GM18951 (cell line): ENCODE measurements around the gene AKR1B1.

Source experiments
- POLR2A ChIP-seq: IDR thresholded peaks from 4 replicates; pipeline ENCODE4 v1.6.1; 2011; ENCODE audit warnings: mild to moderate bottlenecking; ENCODE audit not compliant: insufficient read length, insufficient read depth; ENCODE audit errors: extremely low read depth
- in situ Hi-C: fragments of 300-500 bp; cut with MboI; formaldehyde crosslinking; loops from one replicate; pipeline ENCODE4 v1.12.0; 2022; ENCODE audit warnings: low sequenced_read_pairs, mixed read lengths, inconsistent platforms; ENCODE audit not compliant: unreplicated experiment

The AKR1B1 gene

DNA sequence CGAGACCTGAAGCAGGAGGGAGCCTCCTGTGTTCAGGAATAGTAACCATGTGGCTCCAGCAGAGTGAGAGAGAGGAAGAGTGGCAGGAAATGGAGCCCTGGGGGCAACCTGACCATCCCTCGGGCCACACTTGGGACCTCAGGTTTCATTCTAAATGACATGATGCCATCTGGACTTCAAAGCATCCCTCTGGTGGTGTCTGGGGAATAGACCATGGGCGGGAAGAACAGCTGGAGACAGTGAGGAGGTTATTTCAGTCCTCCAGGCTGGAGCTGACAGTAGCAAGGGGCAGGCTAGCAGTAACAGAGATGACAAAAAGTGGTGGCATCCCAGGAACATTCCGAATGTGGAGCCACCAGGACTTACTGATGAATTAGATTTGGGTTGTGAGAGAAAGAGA is 44.8 kb downstream of the AKR1B1 start:
- in situ Hi-C loops, result no loop called here
- TF ChIP-seq POLR2A, result no peak

DNA sequence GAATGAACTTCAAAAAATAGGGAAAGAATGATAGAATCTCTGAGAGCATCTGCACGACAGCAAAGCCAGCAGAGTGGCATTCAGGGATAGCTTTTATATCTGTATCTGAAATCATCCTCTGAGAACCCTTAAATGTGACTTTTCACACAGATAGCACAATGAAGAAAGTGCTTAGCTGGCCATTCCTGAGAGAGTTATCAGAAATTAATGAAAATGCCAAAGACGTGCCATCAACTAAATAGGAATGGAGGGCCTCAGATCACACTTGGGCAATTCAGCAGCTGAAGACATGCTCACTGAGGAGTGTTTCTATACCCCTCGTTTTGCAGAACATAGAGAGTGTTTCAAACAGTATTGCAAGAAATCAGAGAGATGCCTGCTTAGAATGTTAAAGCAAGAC is 51.6 kb downstream of the AKR1B1 start:
- no peak for TF ChIP-seq POLR2A
- in situ Hi-C loops, result no loop called here

DNA sequence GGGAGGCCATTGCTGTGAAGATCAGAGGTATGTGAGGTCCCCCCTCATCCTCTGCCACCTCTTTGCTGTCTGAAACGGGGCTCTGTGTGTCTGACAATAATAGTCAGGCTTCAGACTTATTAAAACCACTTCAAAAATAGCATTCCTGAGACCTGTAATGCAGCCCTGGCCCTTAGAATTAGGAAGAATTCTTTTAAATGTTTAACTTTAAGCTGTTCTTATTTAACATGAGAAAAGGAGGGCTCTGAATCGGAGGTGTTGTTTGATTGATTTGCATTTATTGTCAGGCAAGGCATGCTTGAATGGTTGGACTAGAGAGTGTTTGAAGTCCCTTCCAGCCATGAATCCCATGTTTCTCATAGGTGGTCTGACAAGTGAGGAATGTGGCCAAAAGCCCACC is 52.5 kb downstream of the AKR1B1 start:
- in situ Hi-C loops, result no loop called here

DNA sequence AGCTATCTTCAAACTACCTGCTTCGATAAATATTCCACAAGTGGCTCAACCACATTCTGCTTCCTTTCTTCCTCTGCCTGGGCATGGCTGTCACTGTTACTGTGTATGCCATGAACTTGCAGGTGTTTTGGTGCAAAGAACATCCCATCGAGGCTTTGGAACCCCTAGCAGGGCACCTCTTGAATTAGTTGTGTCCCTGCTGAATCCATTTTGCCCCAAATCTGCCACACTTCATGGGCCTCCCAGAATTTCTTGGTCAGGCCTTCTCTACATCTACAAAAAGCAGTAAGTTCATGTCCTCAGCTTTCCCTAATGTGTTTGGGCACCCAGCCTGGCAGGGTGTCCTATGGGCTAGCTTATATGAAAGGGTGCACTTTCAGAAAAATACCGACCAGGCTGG is 53.6 kb downstream of the AKR1B1 start:
- TF ChIP-seq POLR2A, result no peak
- in situ Hi-C loops, result no loop called here

More for the DNA sequence above, 52.5 kb downstream of the AKR1B1 start:
- no peak for TF ChIP-seq POLR2A

DNA sequence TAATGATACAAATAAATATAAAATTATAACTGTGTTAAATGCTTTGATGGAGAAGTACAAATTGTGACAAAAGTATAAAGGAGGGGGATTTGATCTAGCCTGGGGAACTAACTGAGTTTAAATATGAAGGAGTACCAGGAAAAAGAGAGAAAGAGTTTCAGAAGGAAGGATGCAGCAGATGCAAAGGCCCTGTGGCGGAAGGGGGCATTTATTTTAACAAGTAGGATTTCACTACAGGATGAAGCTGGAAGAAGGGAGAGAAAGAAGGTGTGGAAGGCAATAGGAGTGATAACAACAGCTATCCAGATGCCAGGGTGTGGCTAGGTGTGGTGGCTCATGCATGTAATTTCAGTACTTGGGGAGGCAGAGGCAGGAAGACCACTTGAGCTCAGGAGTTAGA is 55.8 kb downstream of the AKR1B1 start:
- in situ Hi-C loops, result no loop called here

DNA sequence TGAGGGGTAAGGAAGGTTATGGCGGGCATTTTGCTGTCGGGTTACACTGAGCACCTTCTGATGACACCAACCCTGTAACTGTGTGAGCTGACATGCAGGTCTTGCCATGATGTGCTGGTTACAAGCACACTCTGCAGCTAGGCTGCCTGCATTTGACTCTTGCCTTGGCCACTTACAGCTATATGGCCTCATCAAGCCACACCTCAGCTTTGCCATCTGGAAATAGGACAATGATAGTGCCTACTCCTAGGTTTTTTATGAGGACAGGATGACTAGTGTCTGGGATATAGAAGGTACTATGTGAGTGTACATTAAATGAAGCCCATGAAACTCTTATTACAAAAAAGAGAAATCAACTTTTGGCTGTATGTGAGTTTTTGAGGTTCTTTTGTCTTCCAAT is 58.0 kb downstream of the AKR1B1 start:
- TF ChIP-seq POLR2A, result no peak

More for the DNA sequence above, 55.8 kb downstream of the AKR1B1 start:
- TF ChIP-seq POLR2A, result no peak

DNA sequence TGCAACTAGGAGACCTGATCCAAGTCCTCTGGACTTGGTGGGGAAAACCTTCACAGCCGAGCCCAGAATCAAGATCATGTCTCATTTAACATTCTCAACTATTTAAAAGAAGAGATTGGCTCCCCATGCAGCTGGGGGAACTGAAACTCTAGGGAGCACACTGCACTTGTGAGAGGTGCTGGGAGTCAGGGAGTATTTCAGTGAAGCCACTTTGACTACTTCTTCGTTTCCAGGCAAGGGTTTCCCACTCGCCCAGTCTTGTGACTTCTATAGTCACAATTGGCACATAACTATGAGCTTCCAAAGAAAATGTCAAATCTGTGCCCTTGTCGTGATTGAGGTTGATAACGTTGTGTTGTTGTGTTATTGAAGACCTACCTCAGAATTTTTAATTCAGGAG is 62.9 kb downstream of the AKR1B1 start:
- TF ChIP-seq POLR2A, result no peak
- in situ Hi-C loops, result no loop called here

More for the DNA sequence above, 58.0 kb downstream of the AKR1B1 start:
- in situ Hi-C loops, result no loop called here

DNA sequence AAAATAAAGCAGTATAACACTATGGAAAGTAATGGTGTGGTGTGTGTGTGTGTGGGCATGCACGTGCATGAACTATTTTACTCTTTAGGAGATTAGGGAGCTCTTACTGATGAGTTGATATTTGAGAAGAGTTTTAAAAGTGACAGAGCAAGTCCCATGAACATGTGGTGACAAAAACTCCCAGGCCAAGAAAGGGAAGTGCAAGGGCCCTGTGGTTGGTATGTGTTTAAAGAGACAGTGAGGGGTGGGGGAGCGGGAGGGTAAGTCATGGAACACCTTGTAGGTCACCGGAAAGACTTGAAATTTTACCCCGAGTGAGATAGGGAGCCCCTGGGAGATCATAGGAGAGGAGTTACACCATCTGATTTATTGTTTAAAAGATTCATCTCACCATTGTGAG is 63.3 kb downstream of the AKR1B1 start:
- in situ Hi-C loops, result no loop called here
- TF ChIP-seq POLR2A, result no peak

DNA sequence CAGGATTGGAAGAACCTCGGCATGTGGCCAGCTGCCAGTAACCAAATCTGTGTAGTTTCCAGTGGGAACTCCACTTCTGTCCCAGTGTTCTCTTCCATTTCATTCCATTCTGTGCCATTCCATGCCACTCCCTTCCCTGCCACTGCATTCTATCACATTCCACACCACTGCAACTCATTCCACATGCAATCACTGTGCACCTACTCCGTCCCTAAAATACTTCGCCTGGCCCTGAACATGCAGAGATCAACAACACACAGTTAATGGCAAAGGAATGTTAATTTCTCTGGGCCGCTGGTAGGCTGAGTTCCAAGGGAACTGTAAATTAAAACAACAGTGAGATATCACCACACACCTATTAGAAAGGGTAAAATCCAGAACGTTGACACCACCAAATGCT is 64.8 kb downstream of the AKR1B1 start:
- TF ChIP-seq POLR2A, result no peak
- in situ Hi-C loops, result no loop called here
